Esophagus squamous epithelium (tissue), 5 donors: Measurements from ENCODE around the gene STX8. TPM values are rescaled to one million over a fixed set of nuclear protein-coding genes. Genes with fewer than 3 reads are reported as not detected.

Experiments used
- DNase-seq: peaks from one replicate; lab custom pipeline; 2025; lab: John Stamatoyannopoulos, UW
- H3K27ac ChIP-seq, 4 donors: fragments of 200-600 bp; sonication (generic); one replicate each; pipeline ENCODE4 v1.5.1; 2016 to 2019; ENCODE audit warnings: mild to moderate bottlenecking in 1 of 4
- H3K27me3 ChIP-seq, 4 donors: fragments of 200-600 bp; sonication (generic); 1 replicate in 3 of 4; 2 replicates in 1 of 4; pipeline versions ENCODE4 v1.5.1 to v1.6.0; 2017 to 2021; ENCODE audit warnings: antibody characterized with exemption in 1 of 4
- H3K36me3 ChIP-seq, 3 donors: fragments of 200-600 bp; sonication (generic); one replicate each; pipeline ENCODE4 v1.5.1; 2016 to 2019
- H3K4me1 ChIP-seq, 3 donors: fragments of 200-600 bp; sonication (generic); one replicate each; pipeline ENCODE4 v1.5.1; 2017 to 2019
- H3K4me3 ChIP-seq, 4 donors: fragments of 200-600 bp; sonication (generic); 1 replicate in 3 of 4; 2 replicates in 1 of 4; pipeline ENCODE4 v1.5.1; 2016 to 2019; ENCODE audit warnings: mild to moderate bottlenecking in 2 of 4, moderate library complexity in 1 of 4
- H3K9me3 ChIP-seq, 3 donors: fragments of 200-600 bp; sonication (generic); one replicate each; pipeline ENCODE4 v1.5.1; 2016 to 2019
- CTCF ChIP-seq, 6 experiments: fragments of 450-650 bp in 4 of 6; fragments of 200-600 bp in 2 of 6; sonication (generic) in 2 of 6; IDR thresholded peaks; one replicate each; pipeline ENCODE4 v1.5.1; 2016 to 2019; ENCODE audit warnings: antibody characterized with exemption in 6 of 6, mild to moderate bottlenecking in 4 of 6, moderate library complexity in 4 of 6
- POLR2A ChIP-seq, 4 donors: fragments of 450-650 bp; IDR thresholded peaks; one replicate each; pipeline ENCODE4 v1.6.1; 2017; ENCODE audit warnings: antibody characterized with exemption in 4 of 4, mild to moderate bottlenecking in 4 of 4, moderate library complexity in 3 of 4
- WGBS, 2 donors: methylation state at CpG; one replicate each; pipeline ENCODE4 v1.1.5; 2018; 5-methylcytosine and 5-hydroxymethylcytosine counted together
- intact Hi-C: fragments of 100-400 bp; cut with DNase I; formaldehyde crosslinking; loops from one replicate; pipeline ENCODE4 v1.15.0; 2022
- total RNA-seq, 4 donors: library from RNA; depleted of rRNA; stranded (reverse); fragments of >200 nt; gene quantifications; one replicate each; pipeline ENCODE4 v1.1.0, GENCODE V29; 2016
- donor health status: DM: yes; HTN: yes; CAD: no.

The STX8 gene
- total RNA-seq, 4 donors from 2014 or later: 31.8 to 66.4 (median 46.5) TPM

DNA sequence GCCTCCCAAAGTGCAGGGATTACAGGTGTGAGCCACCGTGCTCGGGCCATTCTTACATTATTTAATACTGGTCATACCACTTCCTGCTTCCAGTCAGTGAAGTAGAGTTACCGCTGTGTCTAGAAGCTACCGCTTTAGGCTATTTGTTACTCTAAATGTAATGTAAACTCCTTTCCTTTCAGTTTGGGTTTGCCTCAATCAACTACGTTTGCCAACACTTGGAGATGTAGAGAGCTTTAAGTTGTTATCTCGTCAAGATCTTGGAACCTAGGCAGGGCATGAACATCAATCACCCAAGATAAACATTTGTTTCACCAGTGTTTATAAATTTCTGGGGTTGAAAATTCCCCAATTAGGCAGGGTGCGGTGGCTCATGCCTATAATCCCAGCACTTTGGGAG, 275.9 kb downstream of the STX8 start:
- WGBS, 2 donors: 70 to 72% methylated on average over 5 to 7 of the region's 7 CpGs
- TF ChIP-seq POLR2A (IDR thresholded peaks at IDR 0.05) (no peak), CTCF (IDR thresholded peaks at IDR 0.05) (no peak)
- Histone ChIP-seq H3K4me1 (peaks cover 0 to 4% (median 0%) of the 10 kb centered on the region in 3 donors), H3K36me3 (no peaks in the 10 kb centered on the region), H3K27me3 (no peaks in the 10 kb centered on the region), H3K27ac (peak overlapping the region in 1 of 4 donors; percentile 9), H3K9me3 (no peaks in the 10 kb centered on the region), H3K4me3 (no peak overlapping the region)
- intact Hi-C loops: loop anchor here (10.0 kb wide), 1 partner anchor 305 kb away; no protein-coding TSS in a partner anchor
- DNase-seq: no peak

DNA sequence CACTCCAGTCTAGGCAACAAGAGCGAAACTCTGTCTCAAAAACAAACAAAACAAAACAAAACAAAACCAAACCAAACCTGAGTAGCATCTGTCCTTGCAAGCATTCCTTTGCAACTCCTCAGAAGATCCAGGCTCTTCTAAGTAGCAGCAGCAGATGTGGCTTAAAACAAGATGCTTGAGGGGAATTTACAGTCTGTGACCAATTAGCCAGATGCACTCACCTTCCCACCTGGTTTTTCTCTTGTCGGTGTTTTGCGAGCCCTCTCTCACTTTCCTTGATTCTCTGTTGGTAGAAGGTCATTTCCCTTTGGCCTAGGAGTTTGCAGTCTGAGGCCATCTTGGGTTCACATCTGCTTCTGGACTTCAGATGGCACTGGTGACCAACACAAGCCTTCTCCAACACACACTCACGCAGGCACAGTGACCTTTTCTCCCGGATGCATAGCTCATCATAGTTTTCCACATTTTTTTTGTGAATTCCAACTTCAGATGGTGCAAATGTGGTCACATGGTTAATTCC, 276.8 kb downstream of the STX8 start:
- no peak for DNase-seq
- Histone ChIP-seq H3K4me1 (peaks cover 0 to 5% (median 0%) of the 10 kb centered on the region in 3 donors), H3K27me3 (no peaks in the 10 kb centered on the region), H3K27ac (no peak overlapping the region), H3K9me3 (no peaks in the 10 kb centered on the region), H3K36me3 (no peaks in the 10 kb centered on the region), H3K4me3 (no peak overlapping the region)
- WGBS, 2 donors: 80 to 83% methylated on average over 5 of the region's 5 CpGs
- intact Hi-C loops: loop anchor here (10.0 kb wide), 1 partner anchor 304 kb away; no protein-coding TSS in a partner anchor
- TF ChIP-seq CTCF (IDR thresholded peaks at IDR 0.05): no peak
- TF ChIP-seq POLR2A (IDR thresholded peaks at IDR 0.05): no peak

- no peaks in the 10 kb centered on the region for H3K27me3 ChIP-seq
- H3K27ac ChIP-seq: no peak overlapping the region
- no peak overlapping the region for H3K4me3 ChIP-seq
- peaks cover 0 to 5% (median 1%) of the 10 kb centered on the region in 3 donors for H3K4me1 ChIP-seq
- H3K9me3 ChIP-seq: no peaks in the 10 kb centered on the region
- no peak for TF ChIP-seq CTCF (IDR thresholded peaks at IDR 0.05)
- TF ChIP-seq POLR2A (IDR thresholded peaks at IDR 0.05): no peak
- intact Hi-C loops: loop anchor here (10.0 kb wide), 1 partner anchor 303 kb away; no protein-coding TSS in a partner anchor
- 66 to 92% methylated on average over 3 to 4 of the region's 5 CpGs for WGBS, 2 donors
- H3K36me3 ChIP-seq: no peaks in the 10 kb centered on the region
- DNase-seq: no peak
These were observed 277.5 kb downstream of the STX8 start for GRCh38 chr17:9298135-9298534.

GRCh38 chr17:9294661-9295210, 280.9 kb downstream of the STX8 start:
- H3K9me3 ChIP-seq: no peaks in the 10 kb centered on the region
- TF ChIP-seq CTCF (IDR thresholded peaks at IDR 0.05): no peak
- no peak for TF ChIP-seq POLR2A (IDR thresholded peaks at IDR 0.05)
- H3K27ac ChIP-seq: peak overlapping the region in 1 of 4 donors; percentile 21
- 75 to 82% methylated on average over 4 of the region's 4 CpGs for WGBS, 2 donors
- intact Hi-C loops: loop anchor here (10.0 kb wide), 1 partner anchor 300 kb away; no protein-coding TSS in a partner anchor
- H3K27me3 ChIP-seq: no peaks in the 10 kb centered on the region
- no peak overlapping the region for H3K4me3 ChIP-seq
- H3K36me3 ChIP-seq: no peaks in the 10 kb centered on the region
- H3K4me1 ChIP-seq: peaks cover 0 to 38% (median 19%) of the 10 kb centered on the region in 3 donors
- no peak for DNase-seq

GRCh38 chr17:9292561-9292941, 283.1 kb downstream of the STX8 start:
- intact Hi-C loops: loop anchor here (10.0 kb wide), 1 partner anchor 298 kb away; no protein-coding TSS in a partner anchor
- Histone ChIP-seq H3K36me3 (no peaks in the 10 kb centered on the region), H3K9me3 (no peaks in the 10 kb centered on the region), H3K27ac (peak overlapping the region in 3 of 4 donors; percentile 59 to 85 (median 83)), H3K27me3 (no peaks in the 10 kb centered on the region), H3K4me1 (peaks cover 0 to 47% (median 19%) of the 10 kb centered on the region in 3 donors), H3K4me3 (no peak overlapping the region)
- WGBS, 2 donors: 71 to 83% methylated on average over 2 of the region's 2 CpGs
- DNase-seq: no peak
- TF ChIP-seq POLR2A (IDR thresholded peaks at IDR 0.05): no peak
- no peak for TF ChIP-seq CTCF (IDR thresholded peaks at IDR 0.05)
